Stimulated activated CD8-positive, alpha-beta memory T cell treated with anti-CD3 and anti-CD28 coated beads, Interleukin-7, amount 100 ng/mL, for 24 hours (primary cell): ENCODE measurements around the gene DAZAP2.
"Not testable (repeated sequence)": the region's sequence is repeated elsewhere in the genome, so short reads cannot be mapped to it uniquely, and the experiment has no call there.

Source experiments
- DNase-seq: peaks from one replicate; pipeline ENCODE4 v3.0.0-alpha.2; 2020; ENCODE audit warnings: low read depth

DAZAP2 gene

GRCh38 chr12:51217133-51217967 lies 21.3 kb upstream of the DAZAP2 start:
- no peak for DNase-seq

GRCh38 chr12:51217968-51218606 lies 20.5 kb upstream of the DAZAP2 start, which contains the start of gene POU6F1:
POU6F1 (minus strand) TSS chr12:51218062; CDS start chr12:51206836, 11,226 bp downstream.
- DNase-seq = peak; percentile 23

GRCh38 chr12:51218607-51219161 lies 19.9 kb upstream of the DAZAP2 start:
- DNase-seq = no peak

- DNase-seq = no peak
These were observed 19.3 kb upstream of the DAZAP2 start for GRCh38 chr12:51219322-51219721.

- not testable (repeated sequence) for DNase-seq
These were observed 18.8 kb upstream of the DAZAP2 start for GRCh38 chr12:51219857-51220256.

- DNase-seq = no peak
These were observed 16.2 kb upstream of the DAZAP2 start for GRCh38 chr12:51222461-51222860.

- DNase-seq = no peak
These were observed 14.0 kb upstream of the DAZAP2 start for GRCh38 chr12:51224625-51225024.

GRCh38 chr12:51225234-51225633 lies 13.4 kb upstream of the DAZAP2 start:
- DNase-seq = no peak

GRCh38 chr12:51225771-51226170 lies 12.9 kb upstream of the DAZAP2 start:
- DNase-seq = no peak

- not testable (repeated sequence) for DNase-seq
These were observed 11.5 kb upstream of the DAZAP2 start for GRCh38 chr12:51227112-51227511.

- DNase-seq = no peak
These were observed 10.7 kb upstream of the DAZAP2 start for GRCh38 chr12:51227962-51228361.

- no peak for DNase-seq
These were observed 9.4 kb upstream of the DAZAP2 start for GRCh38 chr12:51229116-51229809.

GRCh38 chr12:51232642-51233041 lies 6.0 kb upstream of the DAZAP2 start:
- no peak for DNase-seq

GRCh38 chr12:51234530-51234929 lies 4.1 kb upstream of the DAZAP2 start:
- DNase-seq = no peak

- no peak for DNase-seq
These were observed 553 bp upstream of the DAZAP2 start for GRCh38 chr12:51238037-51238509.

GRCh38 chr12:51240971-51241370 lies 2.3 kb downstream of the DAZAP2 start:
- no peak for DNase-seq

- DNase-seq = no peak
These were observed 3.5 kb downstream of the DAZAP2 start for GRCh38 chr12:51242120-51242519.

GRCh38 chr12:51242876-51243275 lies 4.2 kb downstream of the DAZAP2 start:
- no peak for DNase-seq

- no peak for DNase-seq
These were observed 5.6 kb downstream of the DAZAP2 start for GRCh38 chr12:51244269-51244668.

- DNase-seq = no peak
These were observed 7.0 kb downstream of the DAZAP2 start for GRCh38 chr12:51245476-51246253.

- no peak for DNase-seq
These were observed 7.7 kb downstream of the DAZAP2 start for GRCh38 chr12:51246254-51246853.
